ENCODE measurements around the gene CAV3.

CAV3 gene

GRCh38 chr3:8729479-8729878 is 4.1 kb upstream of the CAV3 start:
- no peaks in the 10 kb centered on the region for H3K36me3 ChIP-seq (ENCODE audit: low read depth)
- ATAC-seq (ENCODE audit: low read depth), result no peak
- TF ChIP-seq CTCF (IDR thresholded peaks at IDR 0.05; ENCODE audit: poor library complexity, severe bottlenecking), result no peak

GRCh38 chr3:8730656-8731055 is 2.9 kb upstream of the CAV3 start:
- Histone ChIP-seq H3K9me3 (ENCODE audit: severe bottlenecking) (no peaks in the 10 kb centered on the region), H3K36me3 (ENCODE audit: low read depth) (no peaks in the 10 kb centered on the region), H3K27ac (ENCODE audit: poor library complexity, severe bottlenecking) (no peak overlapping the region), H3K4me3 (ENCODE audit: severe bottlenecking) (no peak overlapping the region), H3K4me1 (ENCODE audit: insufficient read depth, poor library complexity, severe bottlenecking) (no peaks in the 10 kb centered on the region), H3K27me3 (ENCODE audit: insufficient read depth, poor library complexity, severe bottlenecking) (no peaks in the 10 kb centered on the region)
- DNase-seq (ENCODE audit: low spot score) (no peak), ATAC-seq (ENCODE audit: low read depth) (no peak)
- no peak for TF ChIP-seq CTCF (IDR thresholded peaks at IDR 0.05; ENCODE audit: poor library complexity, severe bottlenecking)

More at GRCh38 chr3:8729479-8729878, 4.1 kb upstream of the CAV3 start:
- H3K27ac ChIP-seq (ENCODE audit: poor library complexity, severe bottlenecking), result no peak overlapping the region
- no peaks in the 10 kb centered on the region for H3K27me3 ChIP-seq (ENCODE audit: insufficient read depth, poor library complexity, severe bottlenecking)
- no peaks in the 10 kb centered on the region for H3K9me3 ChIP-seq (ENCODE audit: severe bottlenecking)
- no peak for DNase-seq (ENCODE audit: low spot score)
- H3K4me3 ChIP-seq (ENCODE audit: severe bottlenecking), result no peak overlapping the region
- H3K4me1 ChIP-seq (ENCODE audit: insufficient read depth, poor library complexity, severe bottlenecking), result peaks cover 1% of the 10 kb centered on the region

- Histone ChIP-seq H3K36me3 (ENCODE audit: low read depth) (no peaks in the 10 kb centered on the region), H3K27ac (ENCODE audit: poor library complexity, severe bottlenecking) (no peak overlapping the region), H3K4me1 (ENCODE audit: insufficient read depth, poor library complexity, severe bottlenecking) (no peaks in the 10 kb centered on the region), H3K4me3 (ENCODE audit: severe bottlenecking) (no peak overlapping the region), H3K27me3 (ENCODE audit: insufficient read depth, poor library complexity, severe bottlenecking) (no peaks in the 10 kb centered on the region), H3K9me3 (ENCODE audit: severe bottlenecking) (no peaks in the 10 kb centered on the region)
- TF ChIP-seq CTCF (IDR thresholded peaks at IDR 0.05; ENCODE audit: poor library complexity, severe bottlenecking), result no peak
- DNase-seq (ENCODE audit: low spot score) (no peak), ATAC-seq (ENCODE audit: low read depth) (0 out of 3 replicates have a peak, but pooled peaks have one; percentile 35)
Observed at GRCh38 chr3:8732413-8732812, 1.2 kb upstream of the CAV3 start.

DNA sequence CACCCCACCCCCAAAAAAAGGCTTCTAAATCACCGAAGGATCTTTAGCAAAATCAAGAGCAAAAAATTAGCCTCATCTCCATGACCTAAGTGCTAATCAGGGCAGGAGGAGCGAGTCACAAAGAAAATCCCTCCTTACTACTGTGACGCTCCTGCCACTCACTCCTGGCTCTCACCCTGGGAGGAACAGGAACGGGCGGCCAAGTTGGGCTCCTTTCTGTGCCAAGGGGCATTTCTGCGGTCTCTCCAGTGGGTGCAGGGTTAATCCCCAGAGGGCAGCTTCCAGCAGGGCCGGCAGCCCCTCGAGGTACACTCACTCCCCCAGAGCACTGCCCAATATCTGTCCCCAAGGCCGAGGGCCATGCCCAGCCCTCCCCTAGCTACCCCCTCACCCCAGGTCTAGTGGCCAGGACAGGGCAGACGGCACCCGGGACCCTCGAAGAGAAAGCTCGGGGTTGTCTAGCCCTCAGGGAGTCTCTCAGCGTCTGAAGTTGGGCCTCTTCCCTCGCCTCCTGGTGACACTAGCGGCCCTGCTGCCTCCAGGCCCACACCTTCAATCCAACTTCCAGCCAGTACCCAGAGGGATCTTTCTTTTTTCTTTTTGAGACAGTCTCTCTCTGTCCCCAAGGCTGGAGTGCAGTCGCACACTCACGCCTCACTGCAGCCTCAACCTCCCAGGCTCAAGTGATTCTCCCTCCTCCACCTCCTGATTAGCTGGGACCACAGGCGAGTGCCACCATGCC is 706 bp downstream of the CAV3 start:
- DNase-seq (ENCODE audit: low spot score), result no peak
- ATAC-seq (ENCODE audit: low read depth), result no peak
- H3K9me3 ChIP-seq (ENCODE audit: severe bottlenecking), result no peaks in the 10 kb centered on the region
- no peaks in the 10 kb centered on the region for H3K27me3 ChIP-seq (ENCODE audit: insufficient read depth, poor library complexity, severe bottlenecking)
- TF ChIP-seq CTCF (IDR thresholded peaks at IDR 0.05; ENCODE audit: poor library complexity, severe bottlenecking), result no peak
- no peaks in the 10 kb centered on the region for H3K36me3 ChIP-seq (ENCODE audit: low read depth)
- no peak overlapping the region for H3K27ac ChIP-seq (ENCODE audit: poor library complexity, severe bottlenecking)
- H3K4me1 ChIP-seq (ENCODE audit: insufficient read depth, poor library complexity, severe bottlenecking), result no peaks in the 10 kb centered on the region
- no peak overlapping the region for H3K4me3 ChIP-seq (ENCODE audit: severe bottlenecking)

DNA sequence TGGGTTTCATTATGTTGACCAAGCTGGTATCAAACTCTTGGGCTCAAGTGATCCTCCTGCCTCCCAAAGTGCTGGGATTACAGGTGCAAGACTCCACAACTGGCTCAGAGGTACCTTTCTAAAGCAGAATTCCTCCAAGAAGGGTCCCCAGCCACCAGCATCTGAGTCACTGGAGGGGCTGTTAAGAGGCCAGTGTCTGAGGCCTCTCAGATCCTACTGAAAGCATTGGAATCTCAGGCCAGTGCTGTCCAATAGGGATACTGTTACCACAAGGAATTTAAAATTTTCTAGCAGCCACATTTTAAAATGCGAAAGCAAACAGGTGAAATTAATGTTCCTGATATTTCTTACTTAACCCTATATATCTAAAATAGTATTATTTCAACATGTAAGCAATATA is 1.3 kb downstream of the CAV3 start:
- no peak for ATAC-seq (ENCODE audit: low read depth)
- H3K9me3 ChIP-seq (ENCODE audit: severe bottlenecking), result no peaks in the 10 kb centered on the region
- peaks cover 6% of the 10 kb centered on the region for H3K4me1 ChIP-seq (ENCODE audit: insufficient read depth, poor library complexity, severe bottlenecking)
- H3K27ac ChIP-seq (ENCODE audit: poor library complexity, severe bottlenecking), result no peak overlapping the region
- TF ChIP-seq CTCF (IDR thresholded peaks at IDR 0.05; ENCODE audit: poor library complexity, severe bottlenecking), result no peak
- no peak overlapping the region for H3K4me3 ChIP-seq (ENCODE audit: severe bottlenecking)
- no peaks in the 10 kb centered on the region for H3K27me3 ChIP-seq (ENCODE audit: insufficient read depth, poor library complexity, severe bottlenecking)
- DNase-seq (ENCODE audit: low spot score), result no peak
- H3K36me3 ChIP-seq (ENCODE audit: low read depth), result no peaks in the 10 kb centered on the region
